Left kidney (tissue), 8 donors: ENCODE measurements around the gene ESAM. TPM values are rescaled to one million over a fixed set of nuclear protein-coding genes. Genes with fewer than 3 reads are reported as not detected.

Experiments
- DNase-seq: peaks from one replicate; pipeline ENCODE4 v3.0.0-alpha.2; 2013
- long read RNA-seq, 8 donors: transcript quantifications; one replicate each; lab custom pipeline, GENCODE V29; 2026
- polyA plus RNA-seq: library from polyadenylated mRNA; unstranded; fragments of 120-200 nt; gene quantifications from one replicate; pipeline ENCODE4 v1.2.1, GENCODE V29; 2013; ENCODE audit not compliant: insufficient read length

Gene ESAM
- 55.2 TPM for polyA plus RNA-seq
- long read RNA-seq, donor 1, transcript ESAM-202 (7 exons, 1,833 nt) = minor isoform, 8 of 46 reads
- long read RNA-seq, donor 1, transcript ESAM-201 (7 exons, 1,826 nt) = major isoform, 27 of 46 reads
- long read RNA-seq, donor 1, partial matches to known transcripts = 10 of 46 reads
- long read RNA-seq, donor 1, other reads (novel, unspliced or antisense) = 0 of 46 reads
- long read RNA-seq, donor 2, transcript ESAM-201 (7 exons, 1,826 nt) = major isoform, 23 of 25 reads
- long read RNA-seq, donor 2, partial matches to known transcripts = 0 of 25 reads
- long read RNA-seq, donor 2, other reads (novel, unspliced or antisense) = 0 of 25 reads
- long read RNA-seq, donor 3, transcript ESAM-201 (7 exons, 1,826 nt) = major isoform, 10 of 14 reads
- long read RNA-seq, donor 3, partial matches to known transcripts = 0 of 14 reads
- long read RNA-seq, donor 3, other reads (novel, unspliced or antisense) = 0 of 14 reads
- long read RNA-seq, donor 4 = 0 reads
- long read RNA-seq, donor 5, transcript ESAM-201 (7 exons, 1,826 nt) = major isoform, 29 of 39 reads
- long read RNA-seq, donor 5, partial matches to known transcripts = 0 of 39 reads
- long read RNA-seq, donor 5, other reads (novel, unspliced or antisense) = 6 of 39 reads
- long read RNA-seq, donor 6, transcript ESAM-201 (7 exons, 1,826 nt) = major isoform, 20 of 24 reads
- long read RNA-seq, donor 6, partial matches to known transcripts = 0 of 24 reads
- long read RNA-seq, donor 6, other reads (novel, unspliced or antisense) = 0 of 24 reads
- long read RNA-seq, donor 7, transcript ESAM-201 (7 exons, 1,826 nt) = major isoform, 39 of 42 reads
- long read RNA-seq, donor 7, partial matches to known transcripts = 0 of 42 reads
- long read RNA-seq, donor 7, other reads (novel, unspliced or antisense) = 0 of 42 reads
- long read RNA-seq, donor 8, transcript ESAM-201 (7 exons, 1,826 nt) = major isoform, 10 of 18 reads
- long read RNA-seq, donor 8, partial matches to known transcripts = 0 of 18 reads
- long read RNA-seq, donor 8, other reads (novel, unspliced or antisense) = 5 of 18 reads

- DNase-seq = no peak
These were observed at the start of gene ESAM for GRCh38 chr11:124762105-124762623. Gene ESAM, minus strand, starts transcription at chr11:124762290. Its CDS starts 136 bp downstream, at chr11:124762154.

GRCh38 chr11:124811399-124812125 lies 49.5 kb upstream of the ESAM start:
- DNase-seq = no peak

GRCh38 chr11:124807660-124808270 lies 45.7 kb upstream of the ESAM start:
- no peak for DNase-seq

GRCh38 chr11:124807201-124807600 lies 45.1 kb upstream of the ESAM start:
- no peak for DNase-seq

- no peak for DNase-seq
These were observed 42.8 kb upstream of the ESAM start for GRCh38 chr11:124804884-124805283.

- no peak for DNase-seq
These were observed 39.7 kb upstream of the ESAM start for GRCh38 chr11:124801636-124802312.

- DNase-seq = peak; percentile 26
These were observed 38.9 kb upstream of the ESAM start for GRCh38 chr11:124801014-124801413.

- peak; percentile 93 for DNase-seq
These were observed 38.3 kb upstream of the ESAM start, which contains the start of gene MSANTD2 for GRCh38 chr11:124800226-124800929. Gene MSANTD2, minus strand, starts transcription at chr11:124800406. Its CDS starts 26 bp downstream, at chr11:124800380.

- DNase-seq = peak; percentile 36
These were observed 37.5 kb upstream of the ESAM start for GRCh38 chr11:124799348-124800225.

- peak; percentile 48 for DNase-seq
These were observed 36.9 kb upstream of the ESAM start for GRCh38 chr11:124798991-124799347.

- DNase-seq = no peak
These were observed 34.2 kb upstream of the ESAM start for GRCh38 chr11:124796312-124796711.

- DNase-seq = peak; percentile 58
These were observed 31.6 kb upstream of the ESAM start for GRCh38 chr11:124793466-124794278.

- DNase-seq = no peak
These were observed 29.7 kb upstream of the ESAM start for GRCh38 chr11:124791626-124792341.

- no peak for DNase-seq
These were observed 26.4 kb upstream of the ESAM start for GRCh38 chr11:124788521-124788920.

- no peak for DNase-seq
These were observed 22.0 kb upstream of the ESAM start for GRCh38 chr11:124784051-124784450.

- no peak for DNase-seq
These were observed 20.9 kb upstream of the ESAM start for GRCh38 chr11:124783002-124783401.

- no peak for DNase-seq
These were observed 17.5 kb upstream of the ESAM start for GRCh38 chr11:124779568-124779967.
